ENCODE measurements around the gene TBC1D22B.

TBC1D22B gene

DNA sequence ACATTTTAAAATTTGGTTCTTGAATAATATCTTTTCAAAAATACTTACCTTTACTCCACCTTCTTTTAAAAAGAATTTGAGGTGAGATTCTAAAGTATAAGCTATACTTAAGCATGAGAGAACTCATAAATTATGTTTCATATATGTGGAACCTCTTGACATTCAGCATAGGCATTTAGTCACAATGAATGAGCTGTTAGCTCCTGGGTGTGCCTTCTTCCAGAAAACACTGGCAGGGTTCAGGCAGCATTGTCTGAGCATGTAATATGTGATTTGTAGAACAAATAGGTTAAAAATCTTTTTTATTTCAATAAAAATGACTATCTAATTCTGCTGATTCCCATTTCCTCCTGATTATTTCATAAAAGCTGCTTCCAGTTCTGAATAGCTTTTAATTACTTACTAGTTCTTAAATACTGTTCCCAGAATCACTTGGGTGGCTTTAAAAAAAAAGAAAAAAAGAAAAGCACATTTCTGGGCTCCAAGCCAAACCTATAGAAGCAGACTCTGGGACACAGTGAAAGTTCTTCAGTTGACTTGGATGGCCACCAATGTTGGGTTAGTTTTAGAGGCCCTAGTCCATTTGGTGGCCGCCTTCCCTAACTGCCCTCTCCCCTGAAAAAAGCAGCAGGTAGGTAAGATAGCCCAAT is 116.4 kb downstream of the TBC1D22B start:
- TF ChIP-seq GATA3 (IDR thresholded peaks at IDR 0.05; ENCODE audit: low read depth, low read length) (no peak), GATA2 (IDR thresholded peaks at IDR 0.05; ENCODE audit: low read depth, low read length) (no peak)

- TF ChIP-seq GATA3 (IDR thresholded peaks at IDR 0.05; ENCODE audit: low read depth, low read length) = no peak
- no peak for TF ChIP-seq GATA2 (IDR thresholded peaks at IDR 0.05; ENCODE audit: low read depth, low read length)
These were observed 117.8 kb downstream of the TBC1D22B start for GRCh38 chr6:37375376-37375775.

DNA sequence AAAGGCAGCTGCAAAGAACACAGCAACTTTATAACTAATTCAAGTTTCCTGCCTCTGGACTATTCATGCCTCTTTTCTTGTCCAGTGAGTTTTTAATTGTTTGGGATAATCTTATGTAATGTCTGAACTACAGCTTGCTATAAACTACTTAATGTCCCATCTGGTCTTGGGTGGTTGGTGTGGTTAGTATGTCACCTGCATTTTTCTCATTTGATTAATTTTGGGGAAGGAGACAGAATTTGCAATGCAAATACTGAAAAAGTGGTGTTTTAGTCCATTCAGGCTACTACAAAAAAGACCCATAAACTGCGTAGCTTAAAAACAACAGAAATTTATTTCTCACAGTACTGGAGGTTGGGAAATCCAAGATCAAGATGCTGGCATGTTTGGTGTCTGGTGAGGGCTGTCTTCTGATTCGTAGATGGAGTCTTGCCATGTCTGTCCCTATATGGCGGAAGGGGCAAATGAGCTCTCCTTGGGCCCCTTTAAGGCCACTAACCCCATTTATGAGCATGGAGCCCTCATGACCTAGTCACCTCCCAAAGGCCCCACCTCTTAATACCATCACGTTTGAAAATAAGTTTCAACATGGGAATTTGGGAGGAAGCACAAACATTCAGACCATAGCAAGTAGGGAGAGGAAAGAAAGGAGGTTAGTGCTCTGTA is 118.6 kb downstream of the TBC1D22B start:
- TF ChIP-seq GATA2 (IDR thresholded peaks at IDR 0.05; ENCODE audit: low read depth, low read length) = no peak
- no peak for TF ChIP-seq GATA3 (IDR thresholded peaks at IDR 0.05; ENCODE audit: low read depth, low read length)

DNA sequence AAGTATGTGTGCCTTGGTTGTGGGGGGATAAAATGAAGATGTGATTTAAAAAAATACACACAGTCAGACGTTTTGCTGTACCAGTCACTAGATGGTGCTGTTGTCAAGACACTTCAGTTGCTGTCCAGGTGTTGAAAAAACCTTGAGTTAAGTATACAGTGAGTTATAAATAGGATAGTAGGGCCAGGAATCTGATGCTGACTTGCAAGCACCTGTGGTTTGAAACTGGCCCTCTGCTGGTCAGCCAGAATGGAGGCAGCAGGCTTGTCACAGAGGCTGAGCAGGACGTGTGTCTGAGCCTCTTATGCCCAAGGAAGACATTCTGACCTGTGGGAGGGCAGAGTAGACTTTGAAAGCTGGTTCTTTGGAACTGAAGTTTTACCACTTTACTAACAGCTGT is 124.0 kb downstream of the TBC1D22B start:
- TF ChIP-seq GATA2 (IDR thresholded peaks at IDR 0.05; ENCODE audit: low read depth, low read length) = no peak
- no peak for TF ChIP-seq GATA3 (IDR thresholded peaks at IDR 0.05; ENCODE audit: low read depth, low read length)
